ENCODE results near the gene NQO2. TPM values are rescaled to one million over a fixed set of nuclear protein-coding genes. Genes with fewer than 3 reads are reported as not detected.

Gene NQO2
- total RNA-seq, 1 experiment from 2014 or later: 105 TPM

DNA sequence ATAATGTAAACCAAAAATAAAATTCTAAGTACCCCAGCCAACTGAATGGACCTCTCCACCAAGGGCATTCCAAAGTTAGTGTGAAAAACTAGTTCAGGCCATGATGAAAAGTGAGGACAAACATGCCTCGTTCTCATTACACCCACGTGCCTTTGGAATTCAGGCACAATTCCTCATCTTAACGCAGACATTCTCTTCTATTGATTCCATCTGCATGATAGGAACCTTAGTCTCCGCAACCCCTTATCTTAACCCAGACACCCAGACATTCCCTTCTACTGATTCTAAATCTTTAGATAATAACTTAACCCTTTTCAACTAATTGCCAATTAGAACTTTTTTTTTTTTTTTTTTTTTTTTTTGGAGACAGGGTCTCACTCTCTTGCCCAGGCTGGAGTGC, 20.8 kb upstream of the NQO2 start:
- no peaks in the 10 kb centered on the region for H4K20me1 ChIP-seq (ENCODE audit: control insufficient read depth, insufficient read depth, insufficient read length)
- no peak overlapping the region for H4K5ac ChIP-seq (ENCODE audit: insufficient read length, low read depth, low read length)
- H3K4me2 ChIP-seq (ENCODE audit: insufficient read depth, insufficient read length, low read length): no peak overlapping the region
- no peak overlapping the region for H3K27ac ChIP-seq (ENCODE audit: insufficient read length, low read depth, low read length)
- no peaks in the 10 kb centered on the region for H3K36me3 Mint-ChIP-seq (ENCODE audit: insufficient read depth in 1 of 3, low read depth in 3 of 3)
- no peak overlapping the region for H3K14ac ChIP-seq (ENCODE audit: insufficient read depth, low read length)
- H2BK5ac ChIP-seq (ENCODE audit: insufficient read length, low read length): no peak overlapping the region
- WGBS (ENCODE audit: extremely low coverage, insufficient read length, low lambda C conversion rate): no CpG with 5 or more reads among the region's 4 CpGs
- H2BK120ac ChIP-seq (ENCODE audit: low read depth, low read length, poor library complexity, severe bottlenecking): no peak overlapping the region
- no peak overlapping the region for H3K4ac ChIP-seq (ENCODE audit: low read depth, low read length)
- no peak overlapping the region for H4K91ac ChIP-seq (ENCODE audit: insufficient read length, low read depth, low read length)
- H2BK15ac ChIP-seq (ENCODE audit: low read depth, low read length): no peak overlapping the region
- H3K27ac Mint-ChIP-seq: no peak overlapping the region
- H3K4me3 Mint-ChIP-seq: no peak overlapping the region
- H3K9ac ChIP-seq (ENCODE audit: extremely low read depth, insufficient read length, low read length): no peak overlapping the region
- no peak overlapping the region for H2BK12ac ChIP-seq (ENCODE audit: insufficient read length, low read depth, low read length)
- no peaks in the 10 kb centered on the region for H3K9me3 Mint-ChIP-seq
- no peak for DNase-seq
- H3K4me1 ChIP-seq (ENCODE audit: insufficient read depth, low read length): peaks cover 9% of the 10 kb centered on the region; the same call in 1 of the 2 replicates
- no peak overlapping the region for H2BK20ac ChIP-seq (ENCODE audit: low read depth, low read length, poor library complexity, severe bottlenecking)
- no peaks in the 10 kb centered on the region for H3K27me3 ChIP-seq (ENCODE audit: insufficient read depth, low read length)
- no peaks in the 10 kb centered on the region for H3K23me2 ChIP-seq (ENCODE audit: insufficient read length, low read depth, low read length, poor library complexity, severe bottlenecking)
- TF ChIP-seq CTCF (conservative IDR thresholded peaks at IDR 0.05): no peak
- no peak overlapping the region for H3K18ac ChIP-seq (ENCODE audit: insufficient read length, low read depth, low read length)
- H3K9me3 ChIP-seq (ENCODE audit: control insufficient read depth, low read depth, low read length): no peaks in the 10 kb centered on the region
- peaks cover 4% of the 10 kb centered on the region; the same call in 1 of the 2 replicates for H3K27me3 Mint-ChIP-seq (ENCODE audit: low read depth)
- H3K4me1 Mint-ChIP-seq: peaks cover 35 to 50% of the 10 kb centered on the region in 2 experiments
- H2AFZ ChIP-seq (ENCODE audit: low read length): no peak overlapping the region
- H4K8ac ChIP-seq (replicated peaks; ENCODE audit: insufficient read length, low read depth, low read length): no peak overlapping the region
- no peak overlapping the region for H3T11ph ChIP-seq (ENCODE audit: low read length)
- no peak overlapping the region for H2AK5ac ChIP-seq (ENCODE audit: insufficient read length, low read length)
- H3K56ac ChIP-seq (ENCODE audit: insufficient read length, low read depth, low read length): no peak overlapping the region
- no peak overlapping the region for H3K23ac ChIP-seq (ENCODE audit: insufficient read length, low read depth, low read length)
- H3K79me2 ChIP-seq (ENCODE audit: insufficient read depth, low read length): no peaks in the 10 kb centered on the region
- no peaks in the 10 kb centered on the region for H3K79me1 ChIP-seq (ENCODE audit: insufficient read depth, low read depth, low read length, poor library complexity, severe bottlenecking)

All from H9 (cell line).